SK-N-DZ (cell line): ENCODE data around the gene KCND2.

Experiments
- small RNA-seq, 2 experiments: library from RNA; depleted of rRNA; stranded (forward); fragments of <200 nt; gene quantifications; one replicate each; pipeline ENCODE3, GENCODE V24; 2014

Gene KCND2

Small RNAs within 50 kb of the gene (small RNA-seq; reads per million reads assigned to genes)
- gene RNU6-581P, result 0 reads per million in 2 experiments
